Breast epithelium (tissue), 3 donors: ENCODE results near the gene CCDC51.

Experiments used
- CTCF ChIP-seq, 3 donors: fragments of 450-650 bp; IDR thresholded peaks; one replicate each; pipeline ENCODE4 v1.5.1; 2016 to 2017; ENCODE audit warnings: antibody characterized with exemption in 3 of 3, mild to moderate bottlenecking in 3 of 3, moderate library complexity in 3 of 3
- POLR2A ChIP-seq: fragments of 450-650 bp; IDR thresholded peaks from one replicate; pipeline ENCODE4 v1.6.1; 2016; ENCODE audit warnings: antibody characterized with exemption, mild to moderate bottlenecking, moderate library complexity
- POLR2AphosphoS5 ChIP-seq, 3 donors: sonication (generic); formaldehyde crosslinking; IDR thresholded peaks; one replicate each; pipeline ENCODE4 v1.6.1; 2017; ENCODE audit warnings: antibody characterized with exemption in 3 of 3

DNA sequence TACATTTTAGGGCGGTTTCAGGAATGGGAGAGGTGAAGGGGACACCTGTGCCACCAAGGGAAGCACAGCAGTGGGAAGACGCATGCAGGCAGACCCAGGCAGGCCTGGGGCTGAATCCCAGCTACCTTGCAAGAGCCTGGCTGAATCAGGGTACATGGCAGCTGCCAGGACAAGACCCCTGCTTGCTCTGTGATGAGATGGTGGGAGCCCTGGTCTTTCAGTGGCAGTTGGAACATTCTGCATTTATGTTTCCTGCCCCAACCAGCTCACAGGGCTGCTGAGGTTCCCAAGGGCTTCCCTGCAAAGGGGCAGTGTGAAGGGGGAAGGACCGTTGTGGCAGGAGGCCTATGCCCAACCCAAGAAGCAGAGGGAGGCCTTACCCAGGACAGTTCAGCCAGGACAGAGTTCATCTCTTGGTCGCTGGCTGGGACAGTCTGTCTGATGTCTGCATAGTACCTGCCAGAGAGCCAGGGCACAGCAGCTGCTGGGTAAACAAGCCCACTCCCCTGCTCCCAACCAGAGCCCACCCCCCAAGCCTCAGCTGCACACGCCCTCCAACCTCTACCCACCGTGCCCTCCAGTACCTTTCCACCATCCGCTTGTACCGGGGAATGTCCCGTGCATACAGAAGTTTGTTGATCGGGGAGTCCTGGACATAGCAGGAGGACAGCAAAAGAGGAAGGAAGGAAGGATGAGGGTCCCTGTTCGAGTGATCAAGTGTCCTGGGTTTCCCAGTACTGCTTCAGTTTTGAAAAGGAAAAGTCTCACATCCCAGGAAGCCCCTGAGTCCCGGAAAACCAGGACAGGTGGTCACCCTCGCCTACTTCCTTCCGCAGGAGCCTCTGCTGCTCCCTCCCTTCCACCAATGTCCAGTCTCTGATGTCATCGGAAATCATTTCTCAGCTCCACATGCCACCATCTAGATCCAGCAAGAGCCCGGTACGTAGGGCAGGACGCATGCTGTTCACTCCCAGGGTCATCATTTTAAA is 33.2 kb downstream of the CCDC51 start:
- TF ChIP-seq CTCF (IDR thresholded peaks at IDR 0.05) (no peak), POLR2AphosphoS5 (IDR thresholded peaks at IDR 0.05) (no peak), POLR2A (no peak)
